ENCODE data around the gene IRX6. TPM values are rescaled to one million over a fixed set of nuclear protein-coding genes. Genes with fewer than 3 reads are reported as not detected.

The IRX6 gene
- total RNA-seq (2014; rRNA removed; shearing (Covaris generic)): not detected in 2 replicates

DNA sequence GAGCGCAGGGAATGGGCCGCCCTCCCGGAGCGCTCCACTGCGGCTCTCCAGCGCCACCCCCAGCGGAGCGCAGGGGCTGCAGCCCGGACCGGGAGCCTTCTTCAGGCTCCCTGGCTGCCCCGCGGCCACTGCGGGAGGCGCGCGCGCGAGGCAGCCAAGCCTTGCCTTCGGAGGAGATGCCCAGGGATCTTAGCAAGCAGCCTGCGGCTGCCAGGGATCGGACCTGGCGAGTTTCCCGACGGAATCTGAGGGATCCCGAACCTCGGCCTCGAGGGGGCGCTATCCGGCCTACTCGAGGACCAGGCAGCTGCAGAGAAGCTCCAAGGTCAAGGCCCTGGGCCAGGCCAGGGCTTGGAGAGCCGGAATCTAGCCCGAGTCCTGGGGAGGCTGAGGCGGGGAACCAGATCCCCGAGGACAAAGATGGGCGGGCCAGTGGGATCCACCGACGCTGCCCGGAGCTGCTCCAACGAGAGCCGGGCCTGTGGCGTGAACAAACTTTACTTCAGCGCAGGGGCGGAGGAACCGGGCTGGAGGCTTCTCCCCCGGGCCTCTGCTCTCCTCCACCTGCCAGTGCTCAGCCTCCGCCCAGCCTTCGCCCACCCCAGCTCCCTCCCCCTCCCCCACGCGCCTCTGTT, at the start of gene IRX6:
TSS of gene IRX6 (plus strand) at position 567 of the 635 bp plus-strand sequence. CDS start 889 bp downstream, outside the sequence.
- no peak for DNase-seq (ENCODE audit: low spot score)

DNA sequence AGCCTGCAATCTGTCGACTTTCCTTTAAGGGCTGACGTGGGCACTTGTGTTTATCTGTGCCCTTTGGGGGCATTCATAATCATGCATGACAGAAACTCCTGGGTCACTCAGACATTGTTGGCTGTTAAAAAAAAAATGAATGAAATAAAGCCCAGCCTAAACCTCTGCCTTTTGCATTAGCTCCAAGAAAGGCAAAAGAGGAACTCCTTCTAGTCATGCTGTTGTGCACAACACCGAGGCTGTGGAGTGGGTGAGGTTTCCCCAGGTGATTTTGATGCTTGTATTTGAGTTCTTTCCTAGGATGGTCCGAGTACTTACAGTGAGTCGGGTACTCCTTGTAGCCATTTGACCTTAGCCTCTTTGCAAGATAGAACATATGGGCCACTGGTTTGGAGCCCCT, 49.6 kb upstream of the IRX6 start:
- no peak for DNase-seq (ENCODE audit: low spot score)

DNA sequence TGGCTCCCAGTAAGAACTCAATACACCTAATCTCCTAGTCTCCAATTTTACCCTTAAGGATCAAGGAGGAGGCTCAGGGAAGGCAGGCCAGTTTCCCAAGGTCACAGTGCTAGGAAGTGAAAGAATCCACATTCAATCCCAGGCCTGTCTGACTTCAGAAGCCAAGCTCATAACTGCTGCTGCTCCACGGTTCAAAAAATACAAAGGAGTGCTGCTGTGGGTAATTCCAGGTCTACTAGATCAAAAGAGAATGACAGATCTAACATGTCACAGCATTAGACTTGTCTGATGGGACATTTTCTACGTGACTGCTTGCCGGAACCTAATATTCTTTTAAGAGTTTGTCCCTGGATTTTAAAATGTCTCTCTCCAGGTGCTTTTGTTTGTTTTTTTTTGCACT, 48.8 kb upstream of the IRX6 start:
- DNase-seq (ENCODE audit: low spot score): no peak

DNA sequence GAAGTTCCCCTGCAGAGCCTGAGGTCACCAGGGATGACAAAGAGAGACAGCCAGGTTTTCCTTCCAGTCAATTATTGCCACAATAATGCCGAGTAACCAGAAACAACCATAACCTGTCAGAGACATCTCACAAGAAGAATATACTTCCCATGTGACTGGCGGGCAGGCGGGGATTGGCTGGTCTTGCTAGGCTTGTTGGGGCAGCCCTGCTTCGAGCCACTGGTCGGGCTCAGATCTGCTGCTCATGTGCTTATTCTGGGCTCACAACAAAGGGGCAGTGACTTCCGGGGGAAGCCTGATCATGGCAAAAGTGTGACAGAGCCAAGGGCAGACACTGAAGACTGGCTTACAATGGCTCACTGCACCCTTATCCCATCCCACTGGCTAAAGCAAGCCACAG, 48.1 kb upstream of the IRX6 start:
- DNase-seq (ENCODE audit: low spot score): no peak

DNA sequence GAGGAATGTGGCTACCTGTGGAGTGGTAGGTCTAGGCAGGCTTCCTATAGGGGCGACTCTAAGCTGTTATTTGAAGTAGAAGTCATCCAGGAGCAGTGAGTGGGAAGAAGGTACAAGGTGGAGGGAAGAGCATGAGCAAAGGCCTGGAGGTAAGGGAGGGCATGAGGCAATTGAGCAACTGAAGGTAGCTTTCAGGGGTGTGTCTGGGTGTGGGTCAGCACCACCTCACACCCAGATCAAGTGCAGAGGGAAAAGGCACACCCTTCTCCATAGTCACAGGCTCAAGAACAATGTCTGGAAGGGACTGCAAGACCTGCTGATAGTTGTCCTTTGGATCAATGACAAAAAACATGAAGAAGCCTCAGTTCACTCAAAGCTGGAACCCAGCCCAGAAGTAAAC, 46.5 kb upstream of the IRX6 start:
- DNase-seq (ENCODE audit: low spot score): no peak

DNA sequence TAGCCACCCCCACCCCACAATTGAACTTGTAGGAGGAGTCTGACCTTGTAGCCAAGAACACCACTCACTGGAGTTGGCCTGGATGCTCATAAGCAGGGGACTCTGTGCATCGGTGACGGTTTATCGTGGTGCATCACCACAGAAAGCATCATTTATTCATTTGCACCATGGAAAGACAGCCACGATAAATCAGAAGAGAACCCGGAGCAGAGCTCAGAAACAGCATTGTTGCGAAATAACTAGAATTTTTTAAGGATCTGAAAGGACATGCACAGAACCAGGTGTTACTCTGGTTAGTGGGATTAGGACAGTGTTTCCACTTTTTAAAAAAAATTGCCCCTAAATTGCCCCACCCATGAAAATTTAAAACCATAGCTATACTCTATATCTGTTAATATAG, 44.4 kb upstream of the IRX6 start:
- DNase-seq (ENCODE audit: low spot score): no peak

DNA sequence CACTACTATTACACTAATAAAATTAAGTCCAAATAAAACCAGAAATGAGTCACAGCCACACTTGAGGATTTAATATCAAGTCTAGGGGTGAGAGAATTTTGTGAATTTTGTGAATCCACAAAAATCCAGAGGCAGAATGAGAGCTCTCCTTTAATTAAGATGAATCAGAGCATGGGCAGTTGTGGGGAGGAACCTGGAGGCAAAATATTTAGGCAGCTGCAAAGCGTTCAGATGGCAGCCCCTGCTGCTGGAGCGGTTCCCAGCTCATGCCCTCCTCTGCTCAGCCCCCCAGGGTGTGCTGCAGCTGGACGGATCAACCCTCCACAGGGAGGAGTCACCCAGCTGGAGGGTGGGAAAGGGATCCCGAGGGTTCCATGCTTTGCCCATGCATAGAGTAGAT, 43.4 kb upstream of the IRX6 start:
- DNase-seq (ENCODE audit: low spot score): no peak

DNA sequence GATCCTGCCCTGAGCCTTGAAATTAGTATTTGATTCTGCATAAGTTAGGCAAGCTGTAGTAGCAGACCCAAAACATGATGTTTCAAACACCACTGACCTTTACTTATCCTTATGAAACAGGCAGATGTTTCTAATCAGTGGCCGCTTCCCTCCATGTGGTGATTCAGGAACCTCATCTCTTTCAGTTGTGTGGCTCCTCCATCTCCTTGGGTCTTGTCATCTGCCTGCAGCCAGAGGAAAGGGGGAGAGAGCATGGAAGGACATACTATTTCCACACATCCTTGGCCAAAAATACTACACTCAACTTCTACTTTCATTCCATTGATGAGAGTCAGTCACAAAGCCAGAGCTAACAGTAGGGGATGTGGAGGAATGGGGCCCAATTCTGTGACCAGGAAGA, 41.6 kb upstream of the IRX6 start:
- no peak for DNase-seq (ENCODE audit: low spot score)

DNA sequence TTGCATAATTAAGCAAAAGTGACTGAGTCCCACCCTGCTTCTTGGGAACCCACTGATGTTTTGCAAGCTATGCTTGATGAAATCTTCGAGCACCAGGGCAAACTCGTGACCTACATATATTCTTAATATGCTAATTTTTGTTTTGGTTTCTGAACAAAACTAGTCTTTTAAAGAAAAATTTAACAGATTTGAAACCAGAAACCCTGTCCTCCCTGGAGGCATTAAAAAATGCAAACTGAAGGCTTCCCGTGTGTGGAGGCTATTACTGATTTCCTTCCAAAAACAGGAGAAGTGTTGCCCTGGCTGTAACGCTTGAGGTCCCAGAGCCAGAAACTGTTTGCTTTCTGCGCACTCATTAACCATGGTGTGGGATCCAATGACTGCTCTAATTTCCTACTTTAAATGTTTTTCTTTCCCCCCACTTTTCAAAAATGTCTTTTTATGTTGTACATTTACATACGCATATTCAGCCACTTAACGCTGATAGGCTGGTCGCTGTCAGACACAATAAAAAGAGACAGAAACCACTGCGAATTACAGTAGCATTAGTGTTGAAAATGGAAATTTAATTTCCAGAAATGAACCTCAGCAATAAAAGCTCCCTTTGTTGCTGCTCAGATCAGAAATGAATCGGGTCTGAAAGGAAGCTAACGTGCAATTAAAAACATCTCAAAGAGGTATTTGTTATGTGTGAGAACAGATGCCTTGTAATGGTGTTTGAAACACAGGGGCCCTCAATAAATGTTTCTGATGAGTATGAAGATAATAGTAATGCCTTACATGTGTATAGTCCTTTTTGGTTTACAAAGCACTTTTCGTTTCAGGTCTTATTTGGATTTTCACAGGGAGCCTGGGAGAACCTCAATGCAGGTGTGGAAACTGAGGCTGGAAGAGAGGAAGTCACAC, 39.9 kb upstream of the IRX6 start:
- no peak for DNase-seq (ENCODE audit: low spot score)

DNA sequence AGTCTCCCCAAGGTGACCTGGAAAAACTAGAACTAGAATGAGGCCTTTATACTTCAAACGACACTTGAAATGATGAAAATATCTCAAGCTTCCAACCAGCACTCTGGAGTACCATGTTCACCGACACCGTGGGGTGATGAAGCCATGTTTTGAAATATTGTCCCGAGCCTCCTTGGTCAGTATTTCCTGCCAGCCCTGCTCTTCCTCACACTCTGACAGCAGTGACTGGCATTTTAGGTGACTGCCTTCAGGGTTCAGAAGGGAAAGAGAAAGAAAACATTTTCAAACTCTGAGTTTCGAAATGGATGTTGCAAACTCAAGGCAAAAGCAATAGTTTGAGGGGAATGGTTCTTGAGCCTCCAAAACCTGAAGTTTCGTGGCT, 39.3 kb upstream of the IRX6 start:
- DNase-seq (ENCODE audit: low spot score): no peak

DNA sequence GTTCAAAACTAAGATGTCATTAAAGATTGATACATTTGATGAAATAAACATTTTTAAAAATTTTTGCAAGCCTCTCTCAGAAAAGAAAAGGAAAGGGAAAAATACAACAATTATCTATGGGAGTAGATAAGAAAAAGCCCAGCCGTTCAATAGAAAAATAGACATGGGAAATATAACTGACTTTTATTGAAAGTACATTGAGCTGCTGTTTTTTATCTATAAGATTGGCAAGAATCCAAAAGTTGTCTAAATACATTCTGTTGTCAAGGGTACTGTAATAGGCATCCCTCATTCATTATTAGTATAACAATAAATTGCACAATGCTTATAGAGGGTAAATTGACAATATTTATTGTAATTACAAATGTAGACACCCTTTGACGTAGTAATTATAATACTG, 38.4 kb upstream of the IRX6 start:
- no peak for DNase-seq (ENCODE audit: low spot score)

DNA sequence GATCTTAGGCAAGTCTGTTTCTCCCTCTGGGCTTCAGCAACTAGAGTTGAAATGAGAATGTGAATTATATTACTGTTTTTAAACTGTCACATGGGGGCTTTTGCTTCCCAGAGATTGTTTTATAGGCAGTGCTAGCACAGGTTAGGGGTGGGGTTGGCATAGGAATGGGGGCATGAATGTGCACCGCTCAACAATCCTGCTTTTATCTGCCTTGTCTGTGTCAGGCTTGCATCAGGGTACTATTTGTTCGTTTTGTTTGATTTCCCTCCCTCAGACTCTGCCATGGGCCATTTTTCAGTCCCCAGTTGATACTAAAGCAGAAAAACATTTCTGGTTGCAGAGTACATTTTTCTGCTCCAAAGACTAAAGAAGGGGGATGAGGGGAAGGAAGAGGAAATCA, 34.6 kb upstream of the IRX6 start:
- DNase-seq (ENCODE audit: low spot score): no peak

DNA sequence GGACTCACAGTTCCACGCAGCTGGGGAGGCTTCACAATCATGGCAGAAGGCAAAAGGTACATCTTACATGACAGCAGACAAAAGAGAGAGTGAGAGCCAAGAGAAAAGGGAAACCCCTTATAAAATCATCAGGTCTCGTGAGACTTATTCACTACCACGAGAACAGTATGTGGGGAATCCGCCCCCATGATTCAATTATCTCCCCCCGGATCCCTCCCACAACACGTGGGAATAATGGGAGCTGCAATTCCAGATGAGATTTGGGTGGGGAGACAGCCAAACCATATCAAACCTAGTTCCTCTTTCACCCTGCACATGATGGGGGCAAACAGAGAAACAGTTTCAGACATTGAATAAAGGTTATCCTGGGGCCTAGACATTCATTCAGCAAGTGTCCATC, 32.2 kb upstream of the IRX6 start:
- no peak for DNase-seq (ENCODE audit: low spot score)

DNA sequence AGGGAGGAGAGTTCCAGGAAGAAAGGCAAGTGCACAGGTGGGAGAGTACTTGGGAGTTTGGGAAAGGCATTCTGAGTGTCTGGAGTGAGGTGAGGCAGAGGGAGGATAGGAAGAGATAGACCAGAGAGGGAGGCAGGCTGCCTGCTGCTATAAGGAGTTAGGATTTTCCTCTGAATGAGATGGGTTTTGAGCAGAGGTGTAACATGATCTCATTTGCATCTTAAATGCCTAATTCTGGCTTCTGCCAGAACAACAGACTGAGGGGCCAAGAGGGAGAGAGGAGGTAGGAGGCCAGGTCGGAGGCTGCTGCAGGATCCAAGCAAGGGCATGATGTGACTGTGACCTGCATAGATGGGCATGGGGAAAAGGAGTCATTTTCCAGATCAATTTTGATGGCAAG, 31.5 kb upstream of the IRX6 start:
- DNase-seq (ENCODE audit: low spot score): no peak

DNA sequence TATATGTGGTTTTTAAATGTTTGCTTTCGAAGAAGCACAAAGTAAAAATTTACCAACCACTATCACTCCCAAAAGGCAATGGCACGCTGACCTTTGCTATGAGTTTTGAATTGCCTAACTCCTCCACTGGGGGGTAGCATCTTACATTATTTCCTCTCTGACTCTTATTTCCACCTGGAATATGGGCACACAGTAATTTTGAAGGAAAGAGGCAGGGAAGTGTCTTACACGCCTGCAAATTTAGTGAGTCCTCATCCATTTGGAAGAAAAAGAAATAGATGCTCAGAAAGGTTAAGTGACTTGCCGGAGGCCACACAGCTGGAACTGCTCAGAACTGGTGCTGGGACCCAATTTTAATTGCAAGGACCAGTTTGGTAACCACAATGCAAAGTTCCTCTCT, 29.9 kb upstream of the IRX6 start:
- no peak for DNase-seq (ENCODE audit: low spot score)

DNA sequence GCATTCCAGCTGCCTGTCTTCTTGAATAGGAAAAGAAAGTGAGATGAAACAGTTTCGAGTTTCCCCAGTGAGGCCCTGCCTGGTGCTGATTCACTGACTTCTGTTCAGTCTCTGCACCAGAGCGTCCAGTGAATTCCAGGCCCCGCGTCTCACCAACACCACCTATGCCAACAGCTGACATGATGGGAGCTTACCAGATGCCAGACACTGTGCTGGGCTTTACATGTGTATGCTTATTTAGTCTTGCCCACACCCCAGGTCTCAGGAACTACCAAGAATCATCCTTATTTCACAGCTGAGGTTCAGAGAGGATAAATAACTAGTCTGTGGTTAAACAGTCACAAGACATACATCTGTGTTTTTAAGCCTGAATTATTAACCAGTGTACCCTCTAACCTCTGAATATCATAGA, 29.1 kb upstream of the IRX6 start:
- DNase-seq (ENCODE audit: low spot score): no peak

DNA sequence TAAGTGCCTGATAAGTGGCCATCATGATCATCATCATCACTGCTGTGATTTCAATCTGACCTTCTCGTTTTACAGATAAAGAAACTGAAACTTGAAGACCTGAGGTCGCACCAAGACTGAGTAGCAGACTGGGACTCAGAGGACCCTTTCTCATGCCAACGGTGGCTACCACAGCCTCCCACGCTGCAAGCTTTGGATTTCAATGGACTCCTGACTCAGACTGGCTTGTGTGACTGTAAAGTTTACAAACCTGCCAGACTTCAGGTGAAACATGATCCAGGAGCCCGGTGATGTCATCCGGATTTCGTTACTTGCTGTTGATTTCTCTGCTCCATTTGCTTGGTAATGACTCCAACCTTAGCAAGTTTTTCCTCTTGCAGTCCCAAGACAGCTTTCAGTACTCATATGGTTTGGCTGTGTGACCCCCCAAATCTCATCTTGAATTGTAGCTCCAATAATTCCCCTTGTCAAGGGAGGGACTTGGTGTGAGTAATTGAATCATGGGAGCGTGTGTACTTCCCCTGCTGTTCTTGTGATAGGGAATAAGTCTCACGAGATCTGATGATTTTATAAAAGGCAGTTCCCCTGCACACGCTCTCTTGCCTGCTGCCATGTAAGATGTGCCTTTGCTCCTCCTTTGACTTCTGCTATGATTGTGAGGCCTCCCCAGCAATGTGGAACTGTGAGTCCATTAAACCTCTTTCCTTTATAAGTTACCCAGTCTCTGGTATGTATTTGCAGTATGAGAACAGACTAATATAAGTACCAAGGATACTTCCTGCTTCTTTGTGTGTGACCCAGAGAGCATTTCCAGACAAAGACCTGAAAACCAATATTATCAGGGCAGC, 26.7 kb upstream of the IRX6 start:
- DNase-seq (ENCODE audit: low spot score): no peak

DNA sequence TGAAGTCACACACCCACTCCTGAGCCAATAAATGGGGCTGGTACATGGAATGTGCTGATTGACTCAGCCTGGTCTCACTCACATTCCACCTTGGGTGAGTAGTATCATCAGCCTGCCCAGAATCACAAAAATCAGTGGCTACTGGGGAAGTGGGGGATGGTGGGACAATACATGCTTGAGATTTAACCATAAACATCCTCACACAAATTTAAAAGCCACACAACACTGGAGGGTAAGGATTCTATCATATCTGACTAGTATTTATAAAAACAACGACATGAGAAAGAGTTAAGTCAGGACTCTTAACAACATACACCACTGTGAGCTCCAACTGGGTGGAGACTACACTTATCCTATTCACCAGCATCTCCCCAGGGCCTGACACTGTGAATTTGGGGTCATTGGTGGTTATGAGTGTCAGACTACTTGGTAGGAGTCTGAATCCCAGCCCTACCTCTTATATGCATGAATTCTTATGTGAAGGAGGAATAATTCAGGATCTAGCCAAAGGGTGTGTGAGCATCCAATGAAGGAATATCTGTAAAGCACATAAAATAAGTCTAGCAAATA, 26.0 kb upstream of the IRX6 start:
- no peak for DNase-seq (ENCODE audit: low spot score)

DNA sequence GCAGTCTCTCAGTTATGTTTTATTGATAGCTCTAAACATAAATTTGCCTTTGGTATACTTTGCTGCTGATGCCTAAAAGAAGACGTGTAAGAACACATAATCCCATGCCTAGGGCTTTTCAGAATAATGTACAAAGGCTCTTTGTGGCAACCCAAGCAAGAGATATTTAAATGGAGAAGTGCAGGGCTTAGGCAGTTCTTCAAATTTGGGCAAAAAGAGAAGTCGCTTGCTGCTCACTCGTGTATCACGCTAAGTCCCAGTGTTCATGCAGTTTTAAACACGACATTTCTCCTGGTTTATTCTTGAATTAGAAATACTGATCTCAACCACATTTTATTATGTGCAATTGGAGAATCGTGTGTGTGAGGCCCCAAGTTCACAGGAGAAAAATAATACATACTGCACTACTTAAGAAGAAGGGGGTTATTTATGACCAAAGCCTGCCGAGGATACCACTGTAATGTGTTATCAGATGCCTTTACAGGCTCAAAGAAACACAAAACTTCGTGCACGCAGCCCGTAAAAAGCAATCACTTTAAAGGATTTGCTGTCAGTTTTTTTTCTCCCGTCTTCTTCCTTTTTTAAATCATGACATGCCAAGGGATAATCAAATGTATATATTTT, 22.5 kb upstream of the IRX6 start:
- no peak for DNase-seq (ENCODE audit: low spot score)

DNA sequence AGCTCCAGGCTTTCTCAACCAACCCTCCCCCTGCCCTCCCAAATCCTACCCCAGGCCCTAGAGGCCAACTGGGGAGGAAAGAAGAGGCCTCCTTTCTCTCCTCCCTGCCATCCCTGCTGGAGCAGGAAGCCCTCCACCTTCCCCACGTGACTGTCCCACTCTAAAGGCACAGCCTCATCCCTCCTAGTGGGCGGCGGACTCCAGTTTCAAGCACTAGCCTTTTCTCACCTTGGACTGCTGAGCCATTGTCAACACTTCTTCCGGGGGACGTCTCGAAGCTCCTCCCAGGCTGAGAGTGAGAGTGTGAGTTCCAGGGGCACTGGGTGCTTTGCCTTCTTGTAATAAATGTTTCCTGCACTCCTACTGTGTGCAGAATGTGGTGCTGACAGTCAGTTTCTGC, 21.4 kb upstream of the IRX6 start:
- no peak for DNase-seq (ENCODE audit: low spot score)

DNA sequence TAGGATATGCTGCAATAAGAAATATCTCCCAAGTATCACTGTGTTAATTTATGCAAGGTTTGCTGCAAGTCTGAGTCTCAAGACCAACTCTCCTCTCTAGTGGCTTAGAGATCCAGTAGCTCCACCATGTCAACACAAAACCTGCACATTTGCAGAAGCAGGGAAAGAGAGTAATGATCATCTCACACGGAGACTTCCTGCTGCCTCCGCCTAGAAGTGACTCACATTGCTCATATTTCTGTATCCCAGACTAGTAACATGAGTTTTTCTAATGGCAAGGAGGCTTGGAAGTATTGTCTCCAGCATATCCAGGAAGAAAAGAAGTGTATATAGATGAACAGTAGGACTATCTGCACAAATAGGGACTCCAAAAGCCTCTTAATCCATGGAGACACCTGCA, 15.0 kb upstream of the IRX6 start:
- DNase-seq (ENCODE audit: low spot score): no peak

DNA sequence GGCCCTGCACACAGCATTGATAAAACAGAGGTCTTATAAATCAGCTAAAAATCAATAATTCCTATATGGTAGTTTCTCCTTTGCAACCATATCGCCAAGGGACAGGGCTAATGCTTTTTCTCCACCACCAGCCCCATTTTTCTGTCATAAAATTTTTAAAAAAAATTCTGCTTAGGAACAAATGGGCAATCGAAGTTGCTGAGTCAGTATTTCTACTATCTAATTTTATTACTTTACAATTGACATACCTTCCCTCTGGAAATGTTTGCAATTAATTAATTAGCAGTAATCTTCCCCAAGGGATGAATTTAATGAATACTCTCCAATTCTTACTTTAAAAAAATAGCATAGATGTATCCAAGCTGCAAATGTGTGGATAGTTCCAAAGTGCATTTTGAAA, 1.7 kb upstream of the IRX6 start:
- DNase-seq (ENCODE audit: low spot score): no peak

All from HT-29 (cell line).